Measurements from ENCODE around the gene NALCN. TPM values are rescaled to one million over a fixed set of nuclear protein-coding genes. Genes with fewer than 3 reads are reported as not detected.

Gene NALCN
- total and polyA plus RNA-seq, 7 donors = 0.04 to 0.49 (median 0.21) TPM; not detected in 1

GRCh38 chr13:101230271-101230890 lies 185.9 kb downstream of the NALCN start:
- WGBS, 3 donors = 72 to 83% (median 74%) methylated on average over 6 of the region's 6 CpGs
- intact Hi-C loops (cut with DNase I) = no loop called here

GRCh38 chr13:101219609-101220265 lies 196.6 kb downstream of the NALCN start:
- Histone ChIP-seq H3K4me1 (no peaks in the 10 kb centered on the region), H3K36me3 (ENCODE audit: insufficient read depth in 1 of 2, low read depth in 1 of 2) (no peaks in the 10 kb centered on the region), H3K4me3 (no peak overlapping the region), H3K27ac (no peak overlapping the region), H3K9me3 (no peaks in the 10 kb centered on the region), H3K27me3 (ENCODE audit: insufficient read depth in 3 of 3, low read length in 2 of 3) (no peaks in the 10 kb centered on the region)
- no peak for ATAC-seq
- no peak for DNase-seq
- intact Hi-C loops (cut with DNase I) = no loop called here
- TF ChIP-seq CTCF (IDR thresholded peaks at IDR 0.05) = no peak
- 85 to 90% (median 86%) methylated on average over 2 of the region's 2 CpGs for WGBS, 3 donors

More at GRCh38 chr13:101230271-101230890, 185.9 kb downstream of the NALCN start:
- Histone ChIP-seq H3K4me1 (no peaks in the 10 kb centered on the region), H3K27ac (no peak overlapping the region), H3K4me3 (no peak overlapping the region), H3K27me3 (ENCODE audit: insufficient read depth in 3 of 3, low read length in 2 of 3) (no peaks in the 10 kb centered on the region), H3K36me3 (ENCODE audit: insufficient read depth in 1 of 2, low read depth in 1 of 2) (no peaks in the 10 kb centered on the region), H3K9me3 (no peaks in the 10 kb centered on the region)
- ATAC-seq (no peak), DNase-seq (no peak)
- no peak for TF ChIP-seq CTCF (IDR thresholded peaks at IDR 0.05)

- no peak overlapping the region for H3K4me3 ChIP-seq
- ATAC-seq (no peak), DNase-seq (no peak)
- 61 to 65% (median 62%) methylated on average over 2 of the region's 2 CpGs for WGBS, 3 donors
- no peaks in the 10 kb centered on the region for H3K27me3 ChIP-seq (ENCODE audit: insufficient read depth in 3 of 3, low read length in 2 of 3)
- H3K27ac ChIP-seq = no peak overlapping the region
- intact Hi-C loops (cut with DNase I) = no loop called here
- no peaks in the 10 kb centered on the region for H3K9me3 ChIP-seq
- TF ChIP-seq CTCF (IDR thresholded peaks at IDR 0.05) = no peak
- H3K4me1 ChIP-seq = no peaks in the 10 kb centered on the region
- H3K36me3 ChIP-seq (ENCODE audit: insufficient read depth in 1 of 2, low read depth in 1 of 2) = no peaks in the 10 kb centered on the region
Measured at GRCh38 chr13:101218484-101218883, 197.8 kb downstream of the NALCN start.

- no peak for TF ChIP-seq CTCF (IDR thresholded peaks at IDR 0.05)
- intact Hi-C loops (cut with DNase I) = no loop called here
- Histone ChIP-seq H3K27ac (no peak overlapping the region), H3K27me3 (ENCODE audit: insufficient read depth in 3 of 3, low read length in 2 of 3) (no peaks in the 10 kb centered on the region), H3K36me3 (ENCODE audit: insufficient read depth in 1 of 2, low read depth in 1 of 2) (no peaks in the 10 kb centered on the region), H3K9me3 (no peaks in the 10 kb centered on the region), H3K4me3 (no peak overlapping the region), H3K4me1 (no peaks in the 10 kb centered on the region)
- ATAC-seq (no peak), DNase-seq (no peak)
Measured at GRCh38 chr13:101217086-101217485, 199.2 kb downstream of the NALCN start.

GRCh38 chr13:101211261-101211660 lies 205.0 kb downstream of the NALCN start:
- Histone ChIP-seq H3K27me3 (ENCODE audit: insufficient read depth in 3 of 3, low read length in 2 of 3) (no peaks in the 10 kb centered on the region), H3K4me1 (no peaks in the 10 kb centered on the region), H3K4me3 (no peak overlapping the region), H3K27ac (no peak overlapping the region), H3K9me3 (no peaks in the 10 kb centered on the region), H3K36me3 (ENCODE audit: insufficient read depth in 1 of 2, low read depth in 1 of 2) (no peaks in the 10 kb centered on the region)
- intact Hi-C loops (cut with DNase I) = no loop called here
- DNase-seq (no peak), ATAC-seq (no peak)
- no peak for TF ChIP-seq CTCF (IDR thresholded peaks at IDR 0.05)
